ENCODE data around the gene MEX3C. TPM values are rescaled to one million over a fixed set of nuclear protein-coding genes. Genes with fewer than 3 reads are reported as not detected.

The MEX3C gene
- total RNA-seq, 6 experiments from 2014 or later, result 8.2 to 13.6 (median 9.6) TPM

DNA sequence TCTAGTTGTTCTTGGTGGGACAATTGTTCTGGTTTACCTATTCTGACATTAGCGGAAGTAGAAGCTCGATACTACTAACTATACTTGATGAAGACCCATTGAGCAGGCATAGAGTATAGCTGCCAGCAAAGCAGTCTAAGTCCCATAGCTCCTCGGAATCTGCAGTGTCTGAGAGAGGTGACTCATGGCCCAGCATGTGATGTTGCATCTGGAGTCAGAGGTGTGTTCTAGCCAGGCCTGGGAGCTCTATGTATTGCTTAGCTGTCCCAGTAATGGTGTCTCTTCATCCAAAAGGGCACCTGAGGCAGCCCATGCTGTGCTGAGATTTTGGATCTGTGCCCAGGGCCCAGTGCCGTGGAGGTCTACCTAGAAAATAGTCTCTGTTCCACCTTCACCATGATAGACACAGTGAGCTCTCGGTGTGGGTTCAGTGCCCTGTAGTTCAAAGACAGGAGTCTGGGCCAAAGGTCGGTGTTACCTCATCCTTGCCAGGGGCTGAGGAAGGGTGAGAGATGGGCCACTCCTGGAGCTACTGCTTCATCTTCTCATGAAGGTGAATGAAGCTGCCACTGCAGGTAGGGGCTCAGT, 47.3 kb downstream of the MEX3C start:
- Histone ChIP-seq H3K27me3 (no peaks in the 10 kb centered on the region), H3K9me3 (no peaks in the 10 kb centered on the region), H3K4me1 (peaks cover 0 to 16% (median 7%) of the 10 kb centered on the region in 4 donors), H3K4me3 (no peak overlapping the region), H3K36me3 (no peaks in the 10 kb centered on the region), H3K27ac (no peak overlapping the region)
- intact Hi-C loops (cut with DNase I), result no loop called here
- 35% methylated on average over 4 of the region's 6 CpGs for WGBS (ENCODE audit: insufficient coverage, low coverage, low lambda C conversion rate, missing lambda C conversion rate)
- DNase-seq, result peak; percentile 62 to 78 (median 70)
- peak; percentile 95 to 97 (median 96) for ATAC-seq
- no peak for TF ChIP-seq POLR2A (IDR thresholded peaks at IDR 0.05)
- TF ChIP-seq, protein P1, sequence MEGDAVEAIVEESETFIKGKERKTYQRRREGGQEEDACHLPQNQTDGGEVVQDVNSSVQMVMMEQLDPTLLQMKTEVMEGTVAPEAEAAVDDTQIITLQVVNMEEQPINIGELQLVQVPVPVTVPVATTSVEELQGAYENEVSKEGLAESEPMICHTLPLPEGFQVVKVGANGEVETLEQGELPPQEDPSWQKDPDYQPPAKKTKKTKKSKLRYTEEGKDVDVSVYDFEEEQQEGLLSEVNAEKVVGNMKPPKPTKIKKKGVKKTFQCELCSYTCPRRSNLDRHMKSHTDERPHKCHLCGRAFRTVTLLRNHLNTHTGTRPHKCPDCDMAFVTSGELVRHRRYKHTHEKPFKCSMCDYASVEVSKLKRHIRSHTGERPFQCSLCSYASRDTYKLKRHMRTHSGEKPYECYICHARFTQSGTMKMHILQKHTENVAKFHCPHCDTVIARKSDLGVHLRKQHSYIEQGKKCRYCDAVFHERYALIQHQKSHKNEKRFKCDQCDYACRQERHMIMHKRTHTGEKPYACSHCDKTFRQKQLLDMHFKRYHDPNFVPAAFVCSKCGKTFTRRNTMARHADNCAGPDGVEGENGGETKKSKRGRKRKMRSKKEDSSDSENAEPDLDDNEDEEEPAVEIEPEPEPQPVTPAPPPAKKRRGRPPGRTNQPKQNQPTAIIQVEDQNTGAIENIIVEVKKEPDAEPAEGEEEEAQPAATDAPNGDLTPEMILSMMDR (IDR thresholded peaks at IDR 0.05), result no peak

DNA sequence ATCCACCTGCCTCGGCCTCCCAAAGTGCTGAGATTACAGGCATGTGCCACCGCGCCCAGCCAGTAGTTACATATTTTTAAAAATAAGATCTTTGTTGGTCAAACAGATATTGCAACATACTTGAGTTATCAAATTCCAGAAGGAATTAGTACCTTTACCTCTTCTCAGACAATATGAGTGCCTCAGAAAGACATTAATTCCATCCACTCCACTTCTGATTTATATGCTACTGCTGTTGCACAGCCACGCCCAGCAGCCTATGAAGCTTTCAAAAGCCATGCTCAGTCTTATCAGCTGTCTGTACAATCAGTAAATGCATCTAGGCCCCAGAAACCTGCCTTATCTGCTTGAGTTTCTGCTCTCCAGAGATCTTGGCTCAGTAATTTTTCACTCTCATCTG, 47.8 kb downstream of the MEX3C start:
- H3K4me1 ChIP-seq, result peaks cover 0 to 16% (median 7%) of the 10 kb centered on the region in 4 donors
- intact Hi-C loops (cut with DNase I), result no loop called here
- H3K27me3 ChIP-seq, result no peaks in the 10 kb centered on the region
- no peak overlapping the region for H3K27ac ChIP-seq
- H3K36me3 ChIP-seq, result no peaks in the 10 kb centered on the region
- no peak overlapping the region for H3K4me3 ChIP-seq
- H3K9me3 ChIP-seq, result no peaks in the 10 kb centered on the region
- no peak for DNase-seq
- 46% methylated on average over 3 of the region's 4 CpGs for WGBS (ENCODE audit: insufficient coverage, low coverage, low lambda C conversion rate, missing lambda C conversion rate)
- TF ChIP-seq, protein P1 (IDR thresholded peaks at IDR 0.05), result no peak
- TF ChIP-seq POLR2A (IDR thresholded peaks at IDR 0.05), result no peak
- ATAC-seq, result no peak

DNA sequence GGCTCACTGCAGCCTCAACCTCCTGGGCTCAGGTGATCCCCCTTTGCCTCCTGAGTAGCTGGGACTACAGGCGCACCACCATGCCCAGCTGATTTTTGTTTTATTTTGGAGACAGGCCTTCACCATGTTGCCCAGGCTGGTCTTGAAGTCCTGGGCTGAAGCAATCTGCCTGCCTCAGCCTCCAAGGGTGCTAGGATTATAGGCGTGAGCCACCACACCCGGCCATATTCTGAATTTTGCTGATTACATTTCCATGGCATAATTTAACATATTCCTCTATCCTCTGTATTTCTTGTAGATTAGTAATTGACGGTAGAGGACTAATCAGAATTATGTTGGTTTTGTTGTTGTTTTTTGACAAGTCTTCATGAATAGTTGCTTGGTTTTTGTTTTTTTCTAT, 50.6 kb downstream of the MEX3C start:
- H3K36me3 ChIP-seq, result no peaks in the 10 kb centered on the region
- peaks cover 0 to 16% (median 7%) of the 10 kb centered on the region in 4 donors for H3K4me1 ChIP-seq
- intact Hi-C loops (cut with DNase I), result no loop called here
- no peak overlapping the region for H3K27ac ChIP-seq
- H3K9me3 ChIP-seq, result no peaks in the 10 kb centered on the region
- no peak for ATAC-seq
- TF ChIP-seq POLR2A (IDR thresholded peaks at IDR 0.05), result no peak
- TF ChIP-seq, protein P1 (IDR thresholded peaks at IDR 0.05), result no peak
- 92% methylated on average over 3 of the region's 4 CpGs for WGBS (ENCODE audit: insufficient coverage, low coverage, low lambda C conversion rate, missing lambda C conversion rate)
- no peaks in the 10 kb centered on the region for H3K27me3 ChIP-seq
- H3K4me3 ChIP-seq, result no peak overlapping the region
- DNase-seq, result no peak

DNA sequence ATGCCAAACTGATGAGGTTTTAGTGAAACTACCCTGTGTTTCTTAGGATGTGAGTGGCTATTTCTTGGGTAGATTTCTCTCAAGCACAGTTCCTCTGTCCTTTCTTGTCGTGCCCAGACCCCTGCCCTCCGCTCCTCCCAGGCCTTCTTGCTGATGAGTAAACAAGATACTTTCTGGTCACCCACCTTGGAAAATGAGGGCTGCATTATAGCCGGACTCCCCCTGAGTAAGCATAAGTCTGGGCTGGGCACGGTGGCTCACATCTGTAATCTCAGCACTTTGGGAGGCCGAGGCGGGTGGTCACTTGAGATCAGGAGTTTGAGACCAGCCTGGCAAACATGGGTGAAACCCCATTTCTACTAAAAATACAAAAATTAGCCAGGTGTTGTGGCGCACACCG, 58.5 kb downstream of the MEX3C start:
- H3K27me3 ChIP-seq, result no peaks in the 10 kb centered on the region
- TF ChIP-seq, protein P1 (IDR thresholded peaks at IDR 0.05), result no peak
- no peak for TF ChIP-seq POLR2A (IDR thresholded peaks at IDR 0.05)
- H3K27ac ChIP-seq, result no peak overlapping the region
- WGBS (ENCODE audit: insufficient coverage, low coverage, low lambda C conversion rate, missing lambda C conversion rate), result 85% methylated on average over 7 of the region's 8 CpGs
- no peaks in the 10 kb centered on the region for H3K36me3 ChIP-seq
- DNase-seq (no peak), ATAC-seq (no peak)
- intact Hi-C loops (cut with DNase I), result no loop called here
- H3K4me1 ChIP-seq, result peaks cover 0 to 6% (median 0%) of the 10 kb centered on the region in 4 donors
- H3K4me3 ChIP-seq, result no peak overlapping the region
- no peaks in the 10 kb centered on the region for H3K9me3 ChIP-seq

All from right lobe of liver (tissue), 6 donors.